WTC11 (cell line): Measurements from ENCODE around the gene SYPL2. TPM values are rescaled to one million over a fixed set of nuclear protein-coding genes. Genes with fewer than 3 reads are reported as not detected.

Experiments used
- ATAC-seq: fragments of 200-7000 bp; cut with Tn5 transposase; 2 replicates; pipeline ENCODE4 v1.10.0; 2021; ENCODE audit warnings: mild to moderate bottlenecking, moderate library complexity
- CTCF ChIA-PET: fragments of 300-600 bp; sonication (Branson Sonifier 250); formaldehyde crosslinking; loops from one replicate; lab custom pipeline; 2021; ENCODE audit warnings: antibody characterized with exemption; lab: Charles Lee
- POLR2A ChIA-PET: fragments of 350-600 bp; sonication (Branson Sonifier 250); formaldehyde crosslinking; loops from one replicate; lab custom pipeline; 2021; ENCODE audit warnings: antibody characterized with exemption; lab: Charles Lee
- DNase-seq: peaks from one replicate; pipeline ENCODE4 v3.0.0; 2021; ENCODE audit warnings: low spot score
- H3K27ac Mint-ChIP-seq: 2 replicates; pipeline ENCODE4 v1.8.0; 2021; ENCODE audit warnings: mixed read lengths
- H3K27me3 Mint-ChIP-seq: 2 replicates; pipeline ENCODE4 v1.8.0; 2021; ENCODE audit warnings: low read depth, mild to moderate bottlenecking, moderate library complexity, mixed read lengths
- H3K36me3 Mint-ChIP-seq: 2 replicates; pipeline ENCODE4 v1.8.0; 2021; ENCODE audit warnings: mixed read lengths
- H3K4me1 Mint-ChIP-seq: 2 replicates; pipeline ENCODE4 v1.8.0; 2022; ENCODE audit warnings: mixed read lengths
- H3K4me3 Mint-ChIP-seq: 2 replicates; pipeline ENCODE4 v1.8.0; 2021; ENCODE audit warnings: mild to moderate bottlenecking, moderate library complexity, mixed read lengths
- H3K9me3 Mint-ChIP-seq: 2 replicates; pipeline ENCODE4 v1.8.0; 2021; ENCODE audit warnings: mixed read lengths
- CREM ChIP-seq: sonication (generic); formaldehyde crosslinking; IDR thresholded peaks from 2 replicates; pipeline ENCODE4 v1.8.1; 2022; ENCODE audit warnings: mild to moderate bottlenecking, missing genetic modification reagents, moderate library complexity
- ESRRA ChIP-seq: sonication (generic); formaldehyde crosslinking; IDR thresholded peaks from 2 replicates; pipeline ENCODE4 v1.8.1; 2022; ENCODE audit warnings: mild to moderate bottlenecking, missing genetic modification reagents, borderline replicate concordance
- GRHL2 ChIP-seq: fragments of 250-450 bp; sonication (Bioruptor Pico); IDR thresholded peaks from 2 replicates; pipeline ENCODE4 v1.8.0; 2022; ENCODE audit warnings: mild to moderate bottlenecking, moderate library complexity; ENCODE audit not compliant: insufficient replicate concordance, severe bottlenecking
- NFE2L1 ChIP-seq: sonication (generic); formaldehyde crosslinking; IDR thresholded peaks from 2 replicates; pipeline ENCODE4 v1.8.1; 2023; ENCODE audit warnings: missing genetic modification reagents
- NR1H2 ChIP-seq: sonication (generic); formaldehyde crosslinking; IDR thresholded peaks from 2 replicates; pipeline ENCODE4 v1.9.0; 2021; ENCODE audit warnings: mild to moderate bottlenecking, moderate library complexity, missing genetic modification reagents
- NR2C2 ChIP-seq: sonication (generic); formaldehyde crosslinking; IDR thresholded peaks from 2 replicates; pipeline ENCODE4 v1.8.0; 2022; ENCODE audit warnings: mild to moderate bottlenecking, missing genetic modification reagents
- SMAD4 ChIP-seq: sonication (generic); formaldehyde crosslinking; IDR thresholded peaks from 2 replicates; pipeline ENCODE4 v1.8.0; 2022; ENCODE audit warnings: mild to moderate bottlenecking, missing genetic modification reagents
- TCF7 ChIP-seq: sonication (generic); formaldehyde crosslinking; IDR thresholded peaks from 2 replicates; pipeline ENCODE4 v1.8.0; 2022; ENCODE audit warnings: mild to moderate bottlenecking, low read depth, missing genetic modification reagents, moderate library complexity
- ZNF121 ChIP-seq: sonication (generic); formaldehyde crosslinking; IDR thresholded peaks from 2 replicates; pipeline ENCODE4 v1.8.0; 2023; ENCODE audit warnings: missing genetic modification reagents
- total RNA-seq: library from RNA; stranded (reverse); gene quantifications from 3 replicates; pipeline ENCODE4 v1.2.3, GENCODE V29; 2021
- TF ChIP-seq, protein P1 (sequence below): sonication (generic); formaldehyde crosslinking; IDR thresholded peaks from 2 replicates; pipeline ENCODE4 v1.8.1; 2023; ENCODE audit warnings: mild to moderate bottlenecking, moderate library complexity, missing genetic modification reagents
- TF ChIP-seq, protein P2 (sequence below): fragments of 250-450 bp; sonication (Bioruptor Pico); IDR thresholded peaks from 2 replicates; pipeline ENCODE4 v2.1.2; 2022; ENCODE audit warnings: mild to moderate bottlenecking, moderate library complexity
- TF ChIP-seq, protein P3 (sequence below): fragments of 250-450 bp; sonication (Bioruptor Pico); IDR thresholded peaks from 2 replicates; pipeline ENCODE4 v1.9.0; 2021; ENCODE audit warnings: mild to moderate bottlenecking, borderline replicate concordance
- TF ChIP-seq, protein P4 (sequence below): sonication (generic); formaldehyde crosslinking; IDR thresholded peaks from 2 replicates; pipeline ENCODE4 v1.8.1; 2022; ENCODE audit warnings: low read depth, missing genetic modification reagents, borderline replicate concordance
- TF ChIP-seq, protein P5 (sequence below): sonication (generic); formaldehyde crosslinking; IDR thresholded peaks from 2 replicates; pipeline ENCODE4 v1.8.0; 2022; ENCODE audit warnings: mild to moderate bottlenecking, missing genetic modification reagents
- TF ChIP-seq, protein P6 (sequence below): sonication (generic); formaldehyde crosslinking; IDR thresholded peaks from 2 replicates; pipeline ENCODE4 v1.8.1; 2023; ENCODE audit warnings: mild to moderate bottlenecking, missing genetic modification reagents
- TF ChIP-seq, protein P7 (sequence below): sonication (generic); formaldehyde crosslinking; IDR thresholded peaks from 2 replicates; pipeline ENCODE4 v1.8.1; 2022; ENCODE audit warnings: missing genetic modification reagents, borderline replicate concordance

Gene SYPL2
- total RNA-seq, 1 experiment from 2014 or later: 3.7 TPM

DNA sequence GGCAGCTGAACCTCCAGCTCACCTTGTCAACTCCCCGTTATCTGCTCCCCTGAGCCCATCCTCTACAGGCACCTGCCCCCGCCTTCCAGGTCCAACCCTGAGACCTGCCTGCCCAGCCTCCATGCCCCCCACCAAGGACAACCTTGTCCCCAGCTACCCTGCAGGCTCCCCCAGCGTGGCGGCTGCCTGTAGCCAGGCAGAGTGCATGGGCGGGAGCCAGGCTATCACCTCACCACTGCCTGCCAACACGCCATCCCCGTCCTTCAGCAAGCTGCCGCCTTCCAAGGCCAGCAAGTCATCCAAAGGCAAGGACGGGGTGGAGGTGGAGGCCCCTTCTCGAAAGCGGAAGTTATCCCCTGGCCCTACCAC, 24.6 kb downstream of the SYPL2 start (continued):
- TF ChIP-seq, protein P1, sequence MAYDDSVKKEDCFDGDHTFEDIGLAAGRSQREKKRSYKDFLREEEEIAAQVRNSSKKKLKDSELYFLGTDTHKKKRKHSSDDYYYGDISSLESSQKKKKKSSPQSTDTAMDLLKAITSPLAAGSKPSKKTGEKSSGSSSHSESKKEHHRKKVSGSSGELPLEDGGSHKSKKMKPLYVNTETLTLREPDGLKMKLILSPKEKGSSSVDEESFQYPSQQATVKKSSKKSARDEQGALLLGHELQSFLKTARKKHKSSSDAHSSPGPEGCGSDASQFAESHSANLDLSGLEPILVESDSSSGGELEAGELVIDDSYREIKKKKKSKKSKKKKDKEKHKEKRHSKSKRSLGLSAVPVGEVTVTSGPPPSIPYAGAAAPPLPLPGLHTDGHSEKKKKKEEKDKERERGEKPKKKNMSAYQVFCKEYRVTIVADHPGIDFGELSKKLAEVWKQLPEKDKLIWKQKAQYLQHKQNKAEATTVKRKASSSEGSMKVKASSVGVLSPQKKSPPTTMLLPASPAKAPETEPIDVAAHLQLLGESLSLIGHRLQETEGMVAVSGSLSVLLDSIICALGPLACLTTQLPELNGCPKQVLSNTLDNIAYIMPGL: no peak
- TF ChIP-seq, all 79 proteins: peak for 0

DNA sequence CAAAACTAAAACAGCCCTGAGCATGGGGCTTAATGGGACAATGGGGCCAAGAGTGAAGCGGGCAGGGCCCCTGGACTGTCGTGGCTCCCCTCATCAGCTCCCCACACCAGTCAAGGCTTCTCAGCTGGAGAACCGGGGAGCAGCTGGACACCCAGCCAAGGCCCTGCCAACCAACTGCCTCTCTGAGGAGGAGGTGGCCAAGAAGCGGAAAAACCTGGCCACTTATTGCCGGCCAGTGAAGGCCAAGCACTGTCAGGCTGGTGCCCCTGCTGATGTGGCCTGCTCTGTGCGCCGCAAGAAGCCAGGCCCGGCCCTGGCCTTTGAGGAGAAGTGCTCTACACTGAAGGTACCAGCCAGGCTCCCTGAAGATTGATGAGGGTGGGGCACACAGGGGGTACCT, 25.0 kb downstream of the SYPL2 start:
- Mint-ChIP-seq H3K27me3 (no peaks in the 10 kb centered on the region), H3K36me3 (peaks cover 3% of the 10 kb centered on the region; the same call in 1 of the 2 replicates), H3K27ac (no peak overlapping the region), H3K4me3 (no peak overlapping the region), H3K4me1 (peaks cover 14% of the 10 kb centered on the region; the same call in 1 of the 2 replicates), H3K9me3 (no peaks in the 10 kb centered on the region)
- ATAC-seq (no peak), DNase-seq (no peak)
- ChIA-PET POLR2A (interaction anchor here (0.8 to 1.3 kb wide), 2 partner anchors 18 to 39 kb away, joined by 4 read pairs; partner anchors contain the start of gene AMIGO1), CTCF (interaction anchor here (0.8 to 13.8 kb wide), 27 partner anchors 7 to 493 kb away, joined by 3 to 740 read pairs (median 5); partner anchors contain the start of genes AHCYL1, AMIGO1, ATXN7L2 and GNAI3)
- TF ChIP-seq, protein P2, sequence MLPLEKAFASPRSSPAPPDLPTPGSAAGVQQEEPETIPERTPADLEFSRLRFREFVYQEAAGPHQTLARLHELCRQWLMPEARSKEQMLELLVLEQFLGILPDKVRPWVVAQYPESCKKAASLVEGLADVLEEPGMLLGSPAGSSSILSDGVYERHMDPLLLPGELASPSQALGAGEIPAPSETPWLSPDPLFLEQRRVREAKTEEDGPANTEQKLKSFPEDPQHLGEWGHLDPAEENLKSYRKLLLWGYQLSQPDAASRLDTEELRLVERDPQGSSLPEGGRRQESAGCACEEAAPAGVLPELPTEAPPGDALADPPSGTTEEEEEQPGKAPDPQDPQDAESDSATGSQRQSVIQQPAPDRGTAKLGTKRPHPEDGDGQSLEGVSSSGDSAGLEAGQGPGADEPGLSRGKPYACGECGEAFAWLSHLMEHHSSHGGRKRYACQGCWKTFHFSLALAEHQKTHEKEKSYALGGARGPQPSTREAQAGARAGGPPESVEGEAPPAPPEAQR (CRISPR knock-in tag): no peak
- TF ChIP-seq TCF7 (no peak), ZNF121 (no peak), SMAD4 (CRISPR knock-in tag) (no peak), GRHL2 (CRISPR knock-in tag) (no peak), CREM (CRISPR knock-in tag) (no peak), ESRRA (CRISPR knock-in tag) (no peak), NFE2L1 (CRISPR knock-in tag) (no peak), NR2C2 (no peak), NR1H2 (CRISPR knock-in tag) (no peak)
- TF ChIP-seq, protein P3, sequence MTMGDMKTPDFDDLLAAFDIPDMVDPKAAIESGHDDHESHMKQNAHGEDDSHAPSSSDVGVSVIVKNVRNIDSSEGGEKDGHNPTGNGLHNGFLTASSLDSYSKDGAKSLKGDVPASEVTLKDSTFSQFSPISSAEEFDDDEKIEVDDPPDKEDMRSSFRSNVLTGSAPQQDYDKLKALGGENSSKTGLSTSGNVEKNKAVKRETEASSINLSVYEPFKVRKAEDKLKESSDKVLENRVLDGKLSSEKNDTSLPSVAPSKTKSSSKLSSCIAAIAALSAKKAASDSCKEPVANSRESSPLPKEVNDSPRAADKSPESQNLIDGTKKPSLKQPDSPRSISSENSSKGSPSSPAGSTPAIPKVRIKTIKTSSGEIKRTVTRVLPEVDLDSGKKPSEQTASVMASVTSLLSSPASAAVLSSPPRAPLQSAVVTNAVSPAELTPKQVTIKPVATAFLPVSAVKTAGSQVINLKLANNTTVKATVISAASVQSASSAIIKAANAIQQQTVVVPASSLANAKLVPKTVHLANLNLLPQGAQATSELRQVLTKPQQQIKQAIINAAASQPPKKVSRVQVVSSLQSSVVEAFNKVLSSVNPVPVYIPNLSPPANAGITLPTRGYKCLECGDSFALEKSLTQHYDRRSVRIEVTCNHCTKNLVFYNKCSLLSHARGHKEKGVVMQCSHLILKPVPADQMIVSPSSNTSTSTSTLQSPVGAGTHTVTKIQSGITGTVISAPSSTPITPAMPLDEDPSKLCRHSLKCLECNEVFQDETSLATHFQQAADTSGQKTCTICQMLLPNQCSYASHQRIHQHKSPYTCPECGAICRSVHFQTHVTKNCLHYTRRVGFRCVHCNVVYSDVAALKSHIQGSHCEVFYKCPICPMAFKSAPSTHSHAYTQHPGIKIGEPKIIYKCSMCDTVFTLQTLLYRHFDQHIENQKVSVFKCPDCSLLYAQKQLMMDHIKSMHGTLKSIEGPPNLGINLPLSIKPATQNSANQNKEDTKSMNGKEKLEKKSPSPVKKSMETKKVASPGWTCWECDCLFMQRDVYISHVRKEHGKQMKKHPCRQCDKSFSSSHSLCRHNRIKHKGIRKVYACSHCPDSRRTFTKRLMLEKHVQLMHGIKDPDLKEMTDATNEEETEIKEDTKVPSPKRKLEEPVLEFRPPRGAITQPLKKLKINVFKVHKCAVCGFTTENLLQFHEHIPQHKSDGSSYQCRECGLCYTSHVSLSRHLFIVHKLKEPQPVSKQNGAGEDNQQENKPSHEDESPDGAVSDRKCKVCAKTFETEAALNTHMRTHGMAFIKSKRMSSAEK: no peak
- TF ChIP-seq, protein P4, sequence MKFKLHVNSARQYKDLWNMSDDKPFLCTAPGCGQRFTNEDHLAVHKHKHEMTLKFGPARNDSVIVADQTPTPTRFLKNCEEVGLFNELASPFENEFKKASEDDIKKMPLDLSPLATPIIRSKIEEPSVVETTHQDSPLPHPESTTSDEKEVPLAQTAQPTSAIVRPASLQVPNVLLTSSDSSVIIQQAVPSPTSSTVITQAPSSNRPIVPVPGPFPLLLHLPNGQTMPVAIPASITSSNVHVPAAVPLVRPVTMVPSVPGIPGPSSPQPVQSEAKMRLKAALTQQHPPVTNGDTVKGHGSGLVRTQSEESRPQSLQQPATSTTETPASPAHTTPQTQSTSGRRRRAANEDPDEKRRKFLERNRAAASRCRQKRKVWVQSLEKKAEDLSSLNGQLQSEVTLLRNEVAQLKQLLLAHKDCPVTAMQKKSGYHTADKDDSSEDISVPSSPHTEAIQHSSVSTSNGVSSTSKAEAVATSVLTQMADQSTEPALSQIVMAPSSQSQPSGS (CRISPR knock-in tag): no peak
- TF ChIP-seq, protein P5, sequence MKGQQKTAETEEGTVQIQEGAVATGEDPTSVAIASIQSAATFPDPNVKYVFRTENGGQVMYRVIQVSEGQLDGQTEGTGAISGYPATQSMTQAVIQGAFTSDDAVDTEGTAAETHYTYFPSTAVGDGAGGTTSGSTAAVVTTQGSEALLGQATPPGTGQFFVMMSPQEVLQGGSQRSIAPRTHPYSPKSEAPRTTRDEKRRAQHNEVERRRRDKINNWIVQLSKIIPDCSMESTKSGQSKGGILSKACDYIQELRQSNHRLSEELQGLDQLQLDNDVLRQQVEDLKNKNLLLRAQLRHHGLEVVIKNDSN (CRISPR knock-in tag): no peak
- TF ChIP-seq, protein P6, sequence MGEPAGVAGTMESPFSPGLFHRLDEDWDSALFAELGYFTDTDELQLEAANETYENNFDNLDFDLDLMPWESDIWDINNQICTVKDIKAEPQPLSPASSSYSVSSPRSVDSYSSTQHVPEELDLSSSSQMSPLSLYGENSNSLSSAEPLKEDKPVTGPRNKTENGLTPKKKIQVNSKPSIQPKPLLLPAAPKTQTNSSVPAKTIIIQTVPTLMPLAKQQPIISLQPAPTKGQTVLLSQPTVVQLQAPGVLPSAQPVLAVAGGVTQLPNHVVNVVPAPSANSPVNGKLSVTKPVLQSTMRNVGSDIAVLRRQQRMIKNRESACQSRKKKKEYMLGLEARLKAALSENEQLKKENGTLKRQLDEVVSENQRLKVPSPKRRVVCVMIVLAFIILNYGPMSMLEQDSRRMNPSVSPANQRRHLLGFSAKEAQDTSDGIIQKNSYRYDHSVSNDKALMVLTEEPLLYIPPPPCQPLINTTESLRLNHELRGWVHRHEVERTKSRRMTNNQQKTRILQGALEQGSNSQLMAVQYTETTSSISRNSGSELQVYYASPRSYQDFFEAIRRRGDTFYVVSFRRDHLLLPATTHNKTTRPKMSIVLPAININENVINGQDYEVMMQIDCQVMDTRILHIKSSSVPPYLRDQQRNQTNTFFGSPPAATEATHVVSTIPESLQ (CRISPR knock-in tag): no peak
- TF ChIP-seq, protein P7, sequence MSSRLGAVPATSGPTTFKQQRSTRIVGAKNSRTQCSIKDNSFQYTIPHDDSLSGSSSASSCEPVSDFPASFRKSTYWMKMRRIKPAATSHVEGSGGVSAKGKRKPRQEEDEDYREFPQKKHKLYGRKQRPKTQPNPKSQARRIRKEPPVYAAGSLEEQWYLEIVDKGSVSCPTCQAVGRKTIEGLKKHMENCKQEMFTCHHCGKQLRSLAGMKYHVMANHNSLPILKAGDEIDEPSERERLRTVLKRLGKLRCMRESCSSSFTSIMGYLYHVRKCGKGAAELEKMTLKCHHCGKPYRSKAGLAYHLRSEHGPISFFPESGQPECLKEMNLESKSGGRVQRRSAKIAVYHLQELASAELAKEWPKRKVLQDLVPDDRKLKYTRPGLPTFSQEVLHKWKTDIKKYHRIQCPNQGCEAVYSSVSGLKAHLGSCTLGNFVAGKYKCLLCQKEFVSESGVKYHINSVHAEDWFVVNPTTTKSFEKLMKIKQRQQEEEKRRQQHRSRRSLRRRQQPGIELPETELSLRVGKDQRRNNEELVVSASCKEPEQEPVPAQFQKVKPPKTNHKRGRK (CRISPR knock-in tag): no peak
